Left ventricle myocardium inferior (tissue), 1 donor: Measurements from ENCODE around the gene TBCD. TPM values are rescaled to one million over a fixed set of nuclear protein-coding genes. Genes with fewer than 3 reads are reported as not detected.

Experiments used
- DNase-seq: peaks from one replicate; pipeline ENCODE4 v3.0.0-alpha.2; 2020
- H3K27ac ChIP-seq: fragments of 200-600 bp; replicated peaks from 2 replicates; pipeline ENCODE4 v1.8.0; 2021
- H3K27me3 ChIP-seq: fragments of 200-600 bp; 2 replicates; pipeline ENCODE4 v1.8.0; 2021; ENCODE audit warnings: low read depth
- H3K36me3 ChIP-seq: fragments of 200-600 bp; 2 replicates; pipeline ENCODE4 v1.8.0; 2021
- H3K4me1 ChIP-seq: fragments of 200-600 bp; 2 replicates; pipeline ENCODE4 v1.8.0; 2021
- H3K4me3 ChIP-seq: fragments of 200-600 bp; 2 replicates; pipeline ENCODE4 v1.8.0; 2021; ENCODE audit warnings: mild to moderate bottlenecking, moderate library complexity
- H3K9me3 ChIP-seq: fragments of 200-600 bp; replicated peaks from 2 replicates; pipeline ENCODE4 v1.8.0; 2021
- CTCF ChIP-seq: fragments of 200-600 bp; IDR thresholded peaks from 2 replicates; pipeline ENCODE4 v1.8.0; 2021; ENCODE audit warnings: antibody characterized with exemption, mild to moderate bottlenecking, borderline replicate concordance
- intact Hi-C: fragments of 100-400 bp; cut with micrococcal nuclease; formaldehyde crosslinking; loops from one replicate; pipeline ENCODE4 v1.11.0; 2022
- long read RNA-seq: library from polyadenylated mRNA; unstranded; transcript quantifications from one replicate; pipeline ENCODE4 v2.0.0, GENCODE V29; 2021
- total RNA-seq: library from RNA; stranded (reverse); fragmentation: NEBNext Ultra II Directional; extraction: Animal tissue kit (Norgen Biotek cat#: 25700); gene quantifications from one replicate; pipeline ENCODE4 v1.2.1, GENCODE V29; 2021
- donor health status: DM: no; HTN: yes; CAD: no; lungs with severe emphysema.

TBCD gene
- 48.0 TPM for total RNA-seq
- long read RNA-seq, full-length matches to known transcripts, result 3 of 22 reads
- long read RNA-seq, partial matches to known transcripts, result 8 of 22 reads
- long read RNA-seq, other reads (novel, unspliced or antisense), result 11 of 22 reads

GRCh38 chr17:82751571-82752370 lies at the start of gene TBCD:
TBCD (plus strand) TSS chr17:82752065; CDS start chr17:82752194, 129 bp downstream.
- TF ChIP-seq CTCF, result no peak
- Histone ChIP-seq H3K27me3 (no peaks in the 10 kb centered on the region), H3K36me3 (peaks cover 4% of the 10 kb centered on the region), H3K4me1 (peaks cover 28% of the 10 kb centered on the region), H3K27ac (peak within 1 kb of the TSS; percentile 94), H3K9me3 (peaks cover 6% of the 10 kb centered on the region), H3K4me3 (peak within 1 kb of the TSS; percentile 97)
- intact Hi-C loops, result no loop called here
- DNase-seq, result peak; percentile 88

GRCh38 chr17:82702231-82702927 lies 49.5 kb upstream of the TBCD start:
- H3K27me3 ChIP-seq, result peaks cover 21% of the 10 kb centered on the region
- H3K9me3 ChIP-seq, result no peaks in the 10 kb centered on the region
- no peak overlapping the region for H3K27ac ChIP-seq
- no peak overlapping the region for H3K4me3 ChIP-seq
- no peak for TF ChIP-seq CTCF
- intact Hi-C loops, result no loop called here
- DNase-seq, result no peak
- no peaks in the 10 kb centered on the region for H3K36me3 ChIP-seq
- H3K4me1 ChIP-seq, result peaks cover 20% of the 10 kb centered on the region

GRCh38 chr17:82703036-82703745 lies 48.7 kb upstream of the TBCD start:
- Histone ChIP-seq H3K27ac (no peak overlapping the region), H3K4me1 (peaks cover 12% of the 10 kb centered on the region), H3K27me3 (peaks cover 21% of the 10 kb centered on the region), H3K4me3 (no peak overlapping the region), H3K9me3 (no peaks in the 10 kb centered on the region), H3K36me3 (no peaks in the 10 kb centered on the region)
- no peak for TF ChIP-seq CTCF
- DNase-seq, result no peak
- intact Hi-C loops, result no loop called here

GRCh38 chr17:82703935-82704865 lies 47.7 kb upstream of the TBCD start:
- peaks cover 21% of the 10 kb centered on the region for H3K27me3 ChIP-seq
- no peak for TF ChIP-seq CTCF
- no peaks in the 10 kb centered on the region for H3K36me3 ChIP-seq
- no peaks in the 10 kb centered on the region for H3K9me3 ChIP-seq
- peaks cover 5% of the 10 kb centered on the region for H3K4me1 ChIP-seq
- no peak overlapping the region for H3K27ac ChIP-seq
- intact Hi-C loops, result no loop called here
- H3K4me3 ChIP-seq, result no peak overlapping the region
- DNase-seq, result no peak
